Lung (tissue), 12 donors: Measurements from ENCODE around the gene SPHKAP. TPM values are rescaled to one million over a fixed set of nuclear protein-coding genes. Genes with fewer than 3 reads are reported as not detected.
"Not testable (repeated sequence)": the region's sequence is repeated elsewhere in the genome, so short reads cannot be mapped to it uniquely, and the experiment has no call there.

Source experiments
- ATAC-seq: fragments of 200-7000 bp; cut with Tn5 transposase; one replicate; pipeline ENCODE4 v1.9.1; 2020; ENCODE audit warnings: moderate number of reproducible peaks; ENCODE audit not compliant: insufficient read depth, low FRiP score
- DNase-seq, 3 donors: peaks; one replicate each; pipeline ENCODE4 v3.0.0-alpha.2; 2013 to 2017
- H3K27ac ChIP-seq, 2 donors: one replicate each; pipeline ENCODE4 v1.5.1; 2013; ENCODE audit warnings: mild to moderate bottlenecking in 2 of 2, moderate library complexity in 2 of 2, control low read depth in 1 of 2, inconsistent platforms in 1 of 2, low read depth in 1 of 2, low read length in 1 of 2
- H3K27me3 ChIP-seq, 3 donors: one replicate each; pipeline ENCODE4 v1.5.1; 2013; ENCODE audit warnings: low read length in 2 of 3; ENCODE audit not compliant: control insufficient read depth in 3 of 3, insufficient read depth in 3 of 3
- H3K36me3 ChIP-seq, 4 donors: one replicate each; pipeline ENCODE4 v1.5.1; 2013; ENCODE audit warnings: low read length in 4 of 4, mild to moderate bottlenecking in 1 of 4, moderate library complexity in 1 of 4; ENCODE audit not compliant: control insufficient read depth in 4 of 4, insufficient read depth in 4 of 4
- H3K4me1 ChIP-seq, 5 donors: one replicate each; pipeline ENCODE4 v1.5.1; 2013; ENCODE audit warnings: low read length in 5 of 5, mild to moderate bottlenecking in 2 of 5, moderate library complexity in 1 of 5; ENCODE audit not compliant: control insufficient read depth in 5 of 5, insufficient read depth in 5 of 5
- H3K4me3 ChIP-seq: one replicate; pipeline ENCODE4 v1.5.1; 2013; ENCODE audit warnings: mild to moderate bottlenecking, control low read depth, moderate library complexity
- H3K9ac ChIP-seq, 2 donors: one replicate each; pipeline ENCODE4 v1.5.1; 2013; ENCODE audit warnings: low read length in 2 of 2, control low read depth in 1 of 2; ENCODE audit not compliant: insufficient read depth in 1 of 2
- H3K9me3 ChIP-seq, 4 donors: one replicate each; pipeline ENCODE4 v1.5.1; 2013; ENCODE audit warnings: low read length in 3 of 4, mild to moderate bottlenecking in 1 of 4, moderate library complexity in 1 of 4; ENCODE audit not compliant: control insufficient read depth in 4 of 4, insufficient read depth in 3 of 4
- CTCF ChIP-seq: IDR thresholded peaks from 2 replicates; pipeline ENCODE4 v1.5.1; 2012; ENCODE audit warnings: mild to moderate bottlenecking; ENCODE audit errors: control extremely low read depth, extremely low read depth
- WGBS, 2 donors: extraction: QIAGEN DNeasy Blood & Tissue Kit; methylation state at CpG; one replicate each; pipeline ENCODE4 v1.1.7; 2013; 5-methylcytosine and 5-hydroxymethylcytosine counted together
- polyA plus RNA-seq, 2 donors: library from polyadenylated mRNA; stranded (reverse); fragments of 200-250 nt; gene quantifications; one replicate each; pipeline ENCODE4 v1.2.1, GENCODE V29; 2013
- total RNA-seq, 2 donors: library from RNA; depleted of rRNA in 1 of 2; stranded (reverse); fragments of >200 nt in 1 of 2; gene quantifications; one replicate each; pipeline ENCODE4 v1.2.1, GENCODE V29; 2014 to 2021
- donor health status: control.
- donor health status: control.
- donor health status: Bipolar disorder and iron deficiency.
- donor health status: healthy.
- donor health status: DM: yes; HTN: yes; CAD: no.

SPHKAP gene
- total and polyA plus RNA-seq, 4 donors: 0.02 to 0.60 (median 0.03) TPM; not detected in 1

GRCh38 chr2:227942965-227943364 is 238.5 kb downstream of the SPHKAP start:
- H3K4me3 ChIP-seq: no peak overlapping the region
- no peaks in the 10 kb centered on the region for H3K4me1 ChIP-seq
- no peaks in the 10 kb centered on the region for H3K36me3 ChIP-seq
- DNase-seq: no peak
- ATAC-seq: no peak
- WGBS, 2 donors: 72 to 94% methylated on average over 2 of the region's 2 CpGs
- H3K27me3 ChIP-seq: no peaks in the 10 kb centered on the region
- no peak overlapping the region for H3K27ac ChIP-seq
- H3K9ac ChIP-seq: no peak overlapping the region
- no peak for TF ChIP-seq CTCF
- peaks cover 0 to 2% (median 0%) of the 10 kb centered on the region in 4 donors for H3K9me3 ChIP-seq

- Histone ChIP-seq H3K4me1 (no peaks in the 10 kb centered on the region), H3K36me3 (no peaks in the 10 kb centered on the region), H3K27ac (no peak overlapping the region), H3K9ac (no peak overlapping the region), H3K4me3 (no peak overlapping the region), H3K27me3 (no peaks in the 10 kb centered on the region), H3K9me3 (peaks cover 0 to 2% (median under 1%) of the 10 kb centered on the region in 4 donors)
- ATAC-seq (no peak), DNase-seq (no peak)
- 76 to 79% methylated on average over 2 of the region's 2 CpGs for WGBS, 2 donors
- no peak for TF ChIP-seq CTCF
Measured at GRCh38 chr2:227942021-227942420, 239.5 kb downstream of the SPHKAP start.

GRCh38 chr2:227939271-227940027 is 242.0 kb downstream of the SPHKAP start:
- Histone ChIP-seq H3K9me3 (peaks cover 0 to 2% (median under 1%) of the 10 kb centered on the region in 4 donors), H3K4me1 (no peaks in the 10 kb centered on the region), H3K36me3 (no peaks in the 10 kb centered on the region), H3K9ac (no peak overlapping the region), H3K27me3 (no peaks in the 10 kb centered on the region), H3K4me3 (no peak overlapping the region), H3K27ac (no peak overlapping the region)
- ATAC-seq (no peak), DNase-seq (peak; percentile 35 to 70 (median 63))
- WGBS, 2 donors: 56 to 61% methylated on average over 11 of the region's 11 CpGs
- no peak for TF ChIP-seq CTCF

- H3K9me3 ChIP-seq, H3K27ac ChIP-seq, H3K9ac ChIP-seq, ATAC-seq, H3K27me3 ChIP-seq, H3K4me1 ChIP-seq, H3K4me3 ChIP-seq, H3K36me3 ChIP-seq: not testable (repeated sequence)
- peak in 2 of 3 donors; percentile 27 to 44 for DNase-seq
- 65 to 73% methylated on average over 7 of the region's 7 CpGs for WGBS, 2 donors
Measured at GRCh38 chr2:227936249-227936648, 245.2 kb downstream of the SPHKAP start.
